ENCODE measurements around the gene C11orf21. TPM values are rescaled to one million over a fixed set of nuclear protein-coding genes. Genes with fewer than 3 reads are reported as not detected.
"Not testable (repeated sequence)": the region's sequence is repeated elsewhere in the genome, so short reads cannot be mapped to it uniquely, and the experiment has no call there.

C11orf21 gene
- total and polyA plus RNA-seq, 9 donors = 0.12 to 0.75 (median 0.35) TPM; not detected in 2

DNA sequence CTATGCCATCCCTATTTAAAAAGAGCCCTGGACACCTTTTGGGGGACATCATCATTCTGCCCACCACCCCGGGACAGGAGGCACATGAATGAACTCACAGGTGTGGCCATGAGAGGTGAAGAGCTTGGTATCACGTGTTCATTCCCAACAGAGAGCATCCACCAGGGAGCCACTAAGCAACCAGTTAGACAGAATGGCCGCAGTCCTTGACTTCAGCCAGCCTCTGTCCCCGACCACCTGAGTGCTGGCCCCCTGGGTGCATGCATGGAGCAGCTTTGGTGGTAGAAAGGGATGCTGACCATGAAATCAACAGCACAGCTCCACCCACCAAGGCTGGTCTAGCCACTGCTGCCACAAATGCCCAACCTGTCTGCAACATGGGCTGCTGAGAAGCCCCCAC, 44.3 kb upstream of the C11orf21 start:
- H3K36me3 ChIP-seq = no peaks in the 10 kb centered on the region
- H3K4me1 ChIP-seq (ENCODE audit: insufficient read depth) = no peaks in the 10 kb centered on the region
- WGBS, 3 donors = 72 to 93% (median 88%) methylated on average over 4 of the region's 4 CpGs
- no peak for DNase-seq
- TF ChIP-seq EP300 (IDR thresholded peaks at IDR 0.05) = no peak
- TF ChIP-seq, protein P1, sequence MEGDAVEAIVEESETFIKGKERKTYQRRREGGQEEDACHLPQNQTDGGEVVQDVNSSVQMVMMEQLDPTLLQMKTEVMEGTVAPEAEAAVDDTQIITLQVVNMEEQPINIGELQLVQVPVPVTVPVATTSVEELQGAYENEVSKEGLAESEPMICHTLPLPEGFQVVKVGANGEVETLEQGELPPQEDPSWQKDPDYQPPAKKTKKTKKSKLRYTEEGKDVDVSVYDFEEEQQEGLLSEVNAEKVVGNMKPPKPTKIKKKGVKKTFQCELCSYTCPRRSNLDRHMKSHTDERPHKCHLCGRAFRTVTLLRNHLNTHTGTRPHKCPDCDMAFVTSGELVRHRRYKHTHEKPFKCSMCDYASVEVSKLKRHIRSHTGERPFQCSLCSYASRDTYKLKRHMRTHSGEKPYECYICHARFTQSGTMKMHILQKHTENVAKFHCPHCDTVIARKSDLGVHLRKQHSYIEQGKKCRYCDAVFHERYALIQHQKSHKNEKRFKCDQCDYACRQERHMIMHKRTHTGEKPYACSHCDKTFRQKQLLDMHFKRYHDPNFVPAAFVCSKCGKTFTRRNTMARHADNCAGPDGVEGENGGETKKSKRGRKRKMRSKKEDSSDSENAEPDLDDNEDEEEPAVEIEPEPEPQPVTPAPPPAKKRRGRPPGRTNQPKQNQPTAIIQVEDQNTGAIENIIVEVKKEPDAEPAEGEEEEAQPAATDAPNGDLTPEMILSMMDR (IDR thresholded peaks at IDR 0.05) = no peak
- no peak for TF ChIP-seq POLR2A (IDR thresholded peaks at IDR 0.05)
- no peak overlapping the region for H3K27ac ChIP-seq
- H3K27me3 ChIP-seq = no peaks in the 10 kb centered on the region
- no peak overlapping the region for H3K4me3 ChIP-seq
- H3K9me3 ChIP-seq = no peaks in the 10 kb centered on the region
- intact Hi-C loops (cut with DNase I) = no loop called here

DNA sequence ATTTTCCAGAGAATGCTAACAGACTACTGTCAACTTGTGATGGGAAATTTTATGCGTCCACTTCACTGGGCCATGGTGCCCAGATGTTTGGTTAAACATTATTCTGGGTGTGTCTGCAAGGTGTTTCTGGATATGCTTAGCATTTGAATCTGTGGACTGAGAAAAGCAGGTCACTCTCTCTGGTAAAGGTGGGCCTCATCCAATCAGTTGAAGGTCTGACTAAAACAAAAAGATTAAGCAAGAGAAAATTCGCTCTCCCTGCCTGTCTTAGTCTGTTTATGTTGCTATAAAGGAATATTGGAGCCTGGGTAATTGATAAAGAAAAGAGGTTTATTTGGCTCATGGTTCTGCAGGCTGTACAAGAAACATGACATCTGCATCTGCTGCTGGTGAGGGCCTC, 43.3 kb upstream of the C11orf21 start:
- Histone ChIP-seq H3K27ac (no peak overlapping the region), H3K36me3 (no peaks in the 10 kb centered on the region), H3K27me3 (no peaks in the 10 kb centered on the region), H3K9me3 (no peaks in the 10 kb centered on the region), H3K4me3 (no peak overlapping the region), H3K4me1 (ENCODE audit: insufficient read depth) (no peaks in the 10 kb centered on the region)
- 90 to 96% (median 91%) methylated on average over 2 of the region's 2 CpGs for WGBS, 3 donors
- intact Hi-C loops (cut with DNase I) = no loop called here
- DNase-seq = no peak
- TF ChIP-seq, protein P1 (IDR thresholded peaks at IDR 0.05) = no peak
- TF ChIP-seq POLR2A (IDR thresholded peaks at IDR 0.05) = no peak

DNA sequence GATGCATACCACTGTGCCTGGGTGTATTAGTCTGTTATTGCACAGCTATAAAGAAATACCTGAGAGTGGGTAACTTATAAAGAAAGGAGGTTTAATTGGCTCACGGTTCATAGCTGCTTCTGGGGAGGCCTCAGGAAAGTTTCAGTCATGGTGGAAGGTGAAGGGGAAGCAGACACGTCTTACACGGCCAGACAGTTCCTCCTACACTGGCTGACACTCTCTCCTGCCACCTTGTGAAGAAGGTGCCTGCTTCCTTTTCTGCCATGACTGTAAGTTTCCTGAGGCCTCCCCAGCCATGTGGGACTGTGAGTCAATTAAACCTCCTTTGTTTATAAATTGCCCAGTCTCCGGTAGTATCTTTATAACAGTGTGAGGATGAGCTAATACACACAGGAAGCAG, 41.8 kb upstream of the C11orf21 start:
- no peak overlapping the region for H3K4me3 ChIP-seq
- TF ChIP-seq POLR2A (IDR thresholded peaks at IDR 0.05) (no peak), EP300 (IDR thresholded peaks at IDR 0.05) (no peak)
- TF ChIP-seq, protein P1 (IDR thresholded peaks at IDR 0.05) = no peak
- H3K27me3 ChIP-seq = no peaks in the 10 kb centered on the region
- WGBS, 3 donors = 81 to 88% (median 88%) methylated on average over 4 of the region's 4 CpGs
- H3K36me3 ChIP-seq = no peaks in the 10 kb centered on the region
- no peak for DNase-seq
- H3K4me1 ChIP-seq (ENCODE audit: insufficient read depth) = no peaks in the 10 kb centered on the region
- intact Hi-C loops (cut with DNase I) = no loop called here
- no peaks in the 10 kb centered on the region for H3K9me3 ChIP-seq
- H3K27ac ChIP-seq = no peak overlapping the region

DNA sequence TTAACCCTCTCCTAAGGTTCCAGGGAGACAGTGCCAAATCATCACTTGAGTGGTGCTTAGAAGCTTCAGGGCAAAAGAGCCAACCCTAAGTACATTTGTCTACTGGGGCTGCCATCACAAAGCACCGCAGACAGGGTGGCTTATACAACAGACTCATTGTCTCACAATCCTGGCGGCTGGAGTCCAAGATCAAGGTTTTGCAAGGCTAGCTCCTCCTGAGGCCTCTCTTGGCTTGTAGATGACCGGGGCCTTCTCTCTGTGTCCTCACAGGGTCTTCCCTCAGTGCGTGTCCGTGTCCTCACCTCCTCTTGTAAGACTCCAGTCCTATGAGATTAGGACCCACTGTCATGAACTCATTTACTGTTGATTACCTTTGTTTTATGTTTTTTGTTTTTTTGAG, 41.3 kb upstream of the C11orf21 start:
- no peak for DNase-seq
- Histone ChIP-seq H3K27me3 (no peaks in the 10 kb centered on the region), H3K4me3 (no peak overlapping the region), H3K36me3 (no peaks in the 10 kb centered on the region), H3K9me3 (no peaks in the 10 kb centered on the region), H3K4me1 (ENCODE audit: insufficient read depth) (no peaks in the 10 kb centered on the region), H3K27ac (no peak overlapping the region)
- TF ChIP-seq, protein P1 (IDR thresholded peaks at IDR 0.05) = no peak
- no peak for TF ChIP-seq POLR2A (IDR thresholded peaks at IDR 0.05)
- intact Hi-C loops (cut with DNase I) = no loop called here
- WGBS, 3 donors = 74 to 88% (median 86%) methylated on average over 5 of the region's 5 CpGs

DNA sequence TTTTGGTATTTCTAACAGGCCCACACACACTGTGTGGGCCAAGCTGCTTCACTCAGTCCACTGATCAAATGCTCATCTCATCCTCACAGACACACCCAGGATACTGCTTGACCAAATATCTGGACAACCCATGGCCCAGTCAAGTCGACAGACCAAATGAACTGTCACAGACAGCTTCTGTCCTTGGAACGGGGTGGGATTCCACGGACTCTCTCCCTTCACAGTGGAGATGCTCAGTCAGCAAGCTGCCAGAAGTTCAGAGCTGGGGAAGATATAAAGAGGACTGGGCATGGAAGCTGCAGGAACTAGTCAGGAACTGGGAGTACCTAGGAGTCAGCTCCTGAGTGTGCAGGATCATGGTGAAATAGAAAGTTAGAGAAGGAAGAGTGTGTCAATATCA, 40.8 kb upstream of the C11orf21 start:
- Histone ChIP-seq H3K4me3 (no peak overlapping the region), H3K36me3 (no peaks in the 10 kb centered on the region), H3K27me3 (no peaks in the 10 kb centered on the region), H3K9me3 (no peaks in the 10 kb centered on the region), H3K27ac (no peak overlapping the region), H3K4me1 (ENCODE audit: insufficient read depth) (no peaks in the 10 kb centered on the region)
- 90 to 92% (median 91%) methylated on average over 3 of the region's 3 CpGs for WGBS, 3 donors
- DNase-seq = no peak
- intact Hi-C loops (cut with DNase I) = no loop called here
- TF ChIP-seq POLR2A (IDR thresholded peaks at IDR 0.05) = no peak

DNA sequence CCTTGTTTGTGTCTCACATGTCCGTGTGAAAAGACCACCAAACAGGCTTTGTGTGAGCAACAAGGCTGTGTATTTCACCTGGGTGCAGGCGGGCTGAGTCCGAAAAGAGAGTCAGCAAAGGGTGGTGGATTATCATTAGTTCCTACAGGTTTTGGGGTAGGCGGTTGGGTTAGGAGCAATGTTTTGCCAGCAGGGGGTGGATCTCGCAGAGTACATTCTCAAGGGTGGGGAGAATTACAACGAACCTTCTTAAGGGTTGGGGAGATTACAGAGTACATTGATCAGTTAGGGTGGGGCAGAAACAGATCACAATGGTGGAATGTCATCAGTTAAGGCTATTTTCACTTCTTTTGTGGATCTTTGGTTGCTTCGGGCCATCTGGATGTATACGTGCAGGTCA, 37.0 kb upstream of the C11orf21 start:
- H3K4me1 ChIP-seq (ENCODE audit: insufficient read depth); intact Hi-C loops (cut with DNase I); H3K9me3 ChIP-seq; H3K27ac ChIP-seq; H3K36me3 ChIP-seq; H3K4me3 ChIP-seq; H3K27me3 ChIP-seq; DNase-seq: not testable (repeated sequence)
- 82 to 86% (median 82%) methylated on average over 8 of the region's 8 CpGs for WGBS, 3 donors

DNA sequence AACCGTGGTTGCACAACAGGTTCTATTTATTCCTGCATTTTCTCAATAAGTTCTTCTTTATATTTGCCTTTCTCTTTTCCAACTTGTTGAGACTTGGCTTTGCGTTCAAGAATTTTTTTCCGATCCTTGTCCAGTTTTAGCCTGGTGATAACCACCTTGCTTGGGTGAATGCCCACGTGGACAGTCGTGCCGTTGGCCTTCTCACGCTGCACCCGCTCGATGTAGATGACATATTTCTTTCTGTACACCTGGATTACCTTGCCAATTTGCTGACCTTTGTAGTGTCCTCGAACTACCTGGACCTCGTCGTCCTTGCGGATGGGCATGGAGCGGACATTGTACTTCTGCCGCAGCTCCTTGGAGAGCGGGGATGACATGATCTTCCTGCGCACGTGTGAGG, 33.6 kb upstream of the C11orf21 start:
- H3K27me3 ChIP-seq; H3K4me3 ChIP-seq; H3K36me3 ChIP-seq; DNase-seq; H3K4me1 ChIP-seq (ENCODE audit: insufficient read depth); H3K27ac ChIP-seq; H3K9me3 ChIP-seq; intact Hi-C loops (cut with DNase I): not testable (repeated sequence)
- 91 to 97% (median 94%) methylated on average over 18 of the region's 18 CpGs for WGBS, 3 donors

DNA sequence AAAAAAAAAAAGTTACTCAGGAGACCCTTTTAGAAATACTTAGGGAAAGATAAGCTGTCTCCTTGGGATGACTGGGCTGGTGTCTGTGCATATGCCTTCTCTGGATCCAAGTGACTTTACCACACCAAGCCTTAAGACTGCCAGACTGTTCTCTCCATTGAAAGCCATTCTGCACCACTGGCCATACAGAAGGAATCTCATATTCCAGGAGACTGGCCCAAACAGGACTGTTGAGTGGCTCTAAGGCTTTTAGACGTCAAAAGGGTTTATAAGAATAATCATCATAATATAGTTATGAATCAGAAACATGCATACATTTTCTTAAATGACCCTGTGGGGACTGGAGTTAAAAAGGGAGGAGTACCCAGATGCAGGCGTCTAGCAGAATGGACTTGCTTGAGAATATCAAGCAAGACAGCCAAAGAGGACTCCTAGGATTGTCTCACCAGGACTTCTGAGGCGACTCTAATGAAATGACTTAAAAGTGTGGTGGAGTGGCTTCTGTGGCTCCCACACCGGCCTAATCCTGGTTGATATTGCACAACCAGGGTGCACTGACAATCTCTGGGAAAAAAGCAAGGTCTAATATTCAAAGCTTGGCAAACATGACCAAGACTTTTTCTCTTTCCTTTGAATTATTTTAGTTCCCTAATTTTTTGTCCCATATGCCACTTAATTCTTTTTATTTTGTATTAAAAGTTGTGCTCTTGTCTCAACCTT, 31.9 kb upstream of the C11orf21 start:
- WGBS, 3 donors = 60 to 88% (median 83%) methylated on average over 1 to 2 of the region's 4 CpGs
- H3K27me3 ChIP-seq; intact Hi-C loops (cut with DNase I): not testable (repeated sequence)

More for the DNA sequence above, 31.9 kb upstream of the C11orf21 start:
- H3K9me3 ChIP-seq; H3K4me1 ChIP-seq (ENCODE audit: insufficient read depth); H3K4me3 ChIP-seq; DNase-seq; H3K27ac ChIP-seq; H3K36me3 ChIP-seq: not testable (repeated sequence)

Data from ovary (tissue), 9 donors.